OCI-LY1 (cell line): ENCODE measurements around the gene MAGI2.

Source experiments
- H2AFZ ChIP-seq: fragments of 200-600 bp; sonication (generic), shearing (Covaris generic); 2 replicates; pipeline ENCODE4 v1.6.0; 2014; ENCODE audit warnings: antibody characterized with exemption, mild to moderate bottlenecking, low read length
- H3F3A ChIP-seq: fragments of 200-600 bp; sonication (generic), shearing (Covaris generic); 2 replicates; pipeline ENCODE4 v1.6.0; 2014; ENCODE audit warnings: mild to moderate bottlenecking, antibody characterized with exemption, low read length, moderate library complexity; ENCODE audit not compliant: insufficient read depth
- H3K27ac ChIP-seq: fragments of 200-600 bp; sonication (generic); 2 replicates; pipeline ENCODE4 v1.5.1; 2014; ENCODE audit warnings: low read length, mixed run types, mild to moderate bottlenecking, low read depth; ENCODE audit not compliant: poor library complexity, severe bottlenecking
- H3K27me3 ChIP-seq: fragments of 200-600 bp; sonication (generic); 2 replicates; pipeline ENCODE4 v1.6.0; 2014; ENCODE audit warnings: antibody characterized with exemption, mild to moderate bottlenecking, low read length, moderate library complexity; ENCODE audit not compliant: insufficient read depth
- H3K36me3 ChIP-seq: fragments of 200-600 bp; sonication (generic); 2 replicates; pipeline ENCODE4 v1.6.1; 2014; ENCODE audit warnings: mild to moderate bottlenecking, antibody characterized with exemption, low read length, moderate library complexity, mixed read lengths; ENCODE audit not compliant: insufficient read depth
- H3K4me1 ChIP-seq: fragments of 200-600 bp; sonication (generic); 2 replicates; pipeline ENCODE4 v1.5.1; 2014; ENCODE audit warnings: mild to moderate bottlenecking, low read length, moderate library complexity; ENCODE audit not compliant: insufficient read depth, severe bottlenecking
- H3K4me2 ChIP-seq: fragments of 200-600 bp; sonication (generic), shearing (Covaris generic); 2 replicates; pipeline ENCODE4 v1.6.1; 2014; ENCODE audit warnings: low read length
- H3K4me3 ChIP-seq: fragments of 200-600 bp; sonication (generic); 2 replicates; pipeline ENCODE4 v1.5.1; 2014; ENCODE audit warnings: low read length, low read depth, mild to moderate bottlenecking, mixed read lengths; ENCODE audit not compliant: poor library complexity, severe bottlenecking
- H3K79me2 ChIP-seq: fragments of 200-600 bp; shearing (Covaris generic); 2 replicates; pipeline ENCODE4 v1.6.1; 2016; ENCODE audit warnings: mixed run types, low read length, mixed read lengths; ENCODE audit not compliant: insufficient read depth
- H3K9ac ChIP-seq: fragments of 200-600 bp; sonication (generic), shearing (Covaris generic); 2 replicates; pipeline ENCODE4 v1.6.1; 2014; ENCODE audit warnings: mild to moderate bottlenecking, low read length, mixed read lengths
- H3K9me2 ChIP-seq: fragments of 200-600 bp; sonication (generic), shearing (Covaris generic); 2 replicates; pipeline ENCODE4 v1.6.1; 2014; ENCODE audit warnings: low read depth, mild to moderate bottlenecking, low read length, mixed read lengths
- H3K9me3 ChIP-seq: fragments of 200-600 bp; shearing (Covaris generic); 2 replicates; pipeline ENCODE4 v1.6.1; 2014; ENCODE audit warnings: low read length, mixed read lengths
- H4K20me1 ChIP-seq: fragments of 200-600 bp; sonication (generic), shearing (Covaris generic); 2 replicates; pipeline ENCODE4 v1.6.0; 2016; ENCODE audit warnings: mild to moderate bottlenecking, low read length; ENCODE audit not compliant: insufficient read depth
- EZH2 ChIP-seq: fragments of 200-600 bp; sonication (generic), shearing (Covaris generic); IDR thresholded peaks from 2 replicates; pipeline ENCODE4 v1.8.0; 2017; ENCODE audit warnings: borderline replicate concordance, mixed run types, mild to moderate bottlenecking, antibody characterized with exemption, low read length, moderate library complexity, mixed read lengths
- TF ChIP-seq, protein P1 (sequence below): fragments of 200-600 bp; sonication (generic), shearing (Covaris generic); IDR thresholded peaks from 2 replicates; pipeline ENCODE4 v1.5.1; 2017; ENCODE audit warnings: mild to moderate bottlenecking, antibody characterized with exemption, low read length, moderate library complexity, mixed read lengths

MAGI2 gene

DNA sequence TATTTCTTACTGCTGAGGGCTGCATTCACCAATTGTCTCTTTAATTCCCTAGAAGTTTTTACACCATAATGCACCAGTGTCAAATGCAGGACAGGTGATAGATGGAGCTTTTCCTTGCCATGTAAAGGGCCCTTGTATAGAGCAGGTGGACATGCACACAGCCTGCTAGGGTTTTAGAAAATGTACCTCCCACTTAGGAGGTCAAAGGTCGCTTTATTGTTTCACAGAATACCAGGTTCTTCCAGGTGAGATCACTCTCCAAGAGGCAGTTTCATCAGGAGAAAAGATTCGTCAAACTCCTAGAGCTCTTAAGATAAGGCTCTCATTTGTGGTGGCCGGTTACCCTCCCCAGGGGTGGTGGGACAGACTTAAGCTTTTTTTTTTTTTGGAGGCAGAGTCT lies 1439.1 kb downstream of the MAGI2 start:
- Histone ChIP-seq H3K4me3 (no peak overlapping the region), H3K9ac (no peak overlapping the region), H3K27me3 (peaks cover 4% of the 10 kb centered on the region; the same call in 1 of the 2 replicates), H3K9me2 (no peaks in the 10 kb centered on the region), H3F3A (no peaks in the 10 kb centered on the region), H2AFZ (no peak overlapping the region), H3K36me3 (no peaks in the 10 kb centered on the region), H3K79me2 (no peaks in the 10 kb centered on the region), H3K9me3 (no peaks in the 10 kb centered on the region), H4K20me1 (no peaks in the 10 kb centered on the region), H3K4me1 (peaks cover 4% of the 10 kb centered on the region), H3K4me2 (no peak overlapping the region), H3K27ac (no peak overlapping the region)
- TF ChIP-seq, protein P1, sequence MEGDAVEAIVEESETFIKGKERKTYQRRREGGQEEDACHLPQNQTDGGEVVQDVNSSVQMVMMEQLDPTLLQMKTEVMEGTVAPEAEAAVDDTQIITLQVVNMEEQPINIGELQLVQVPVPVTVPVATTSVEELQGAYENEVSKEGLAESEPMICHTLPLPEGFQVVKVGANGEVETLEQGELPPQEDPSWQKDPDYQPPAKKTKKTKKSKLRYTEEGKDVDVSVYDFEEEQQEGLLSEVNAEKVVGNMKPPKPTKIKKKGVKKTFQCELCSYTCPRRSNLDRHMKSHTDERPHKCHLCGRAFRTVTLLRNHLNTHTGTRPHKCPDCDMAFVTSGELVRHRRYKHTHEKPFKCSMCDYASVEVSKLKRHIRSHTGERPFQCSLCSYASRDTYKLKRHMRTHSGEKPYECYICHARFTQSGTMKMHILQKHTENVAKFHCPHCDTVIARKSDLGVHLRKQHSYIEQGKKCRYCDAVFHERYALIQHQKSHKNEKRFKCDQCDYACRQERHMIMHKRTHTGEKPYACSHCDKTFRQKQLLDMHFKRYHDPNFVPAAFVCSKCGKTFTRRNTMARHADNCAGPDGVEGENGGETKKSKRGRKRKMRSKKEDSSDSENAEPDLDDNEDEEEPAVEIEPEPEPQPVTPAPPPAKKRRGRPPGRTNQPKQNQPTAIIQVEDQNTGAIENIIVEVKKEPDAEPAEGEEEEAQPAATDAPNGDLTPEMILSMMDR = no peak
- TF ChIP-seq EZH2 = no peak

DNA sequence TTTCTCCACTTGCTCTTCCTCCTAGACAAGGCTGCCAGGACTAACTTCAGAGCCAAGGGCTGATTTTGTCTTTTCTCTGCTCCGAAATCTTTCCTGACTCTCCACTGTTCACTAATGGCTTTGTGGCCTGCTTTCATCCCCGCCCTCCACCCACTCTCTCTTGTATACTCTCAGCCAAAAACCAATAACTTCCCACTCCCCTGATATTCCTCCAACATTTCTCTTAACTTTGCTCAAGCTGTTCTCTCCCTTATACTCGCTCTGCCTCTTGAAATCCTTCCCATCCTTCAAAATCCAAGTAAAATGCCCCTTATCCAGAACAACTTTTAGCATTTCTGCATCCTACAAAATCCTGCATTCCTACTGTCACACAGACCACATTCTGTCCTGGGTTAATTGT lies 1440.1 kb downstream of the MAGI2 start:
- peaks cover 4% of the 10 kb centered on the region; the same call in 1 of the 2 replicates for H3K27me3 ChIP-seq
- H2AFZ ChIP-seq = no peak overlapping the region
- H3K27ac ChIP-seq = no peak overlapping the region
- H3K9ac ChIP-seq = no peak overlapping the region
- no peaks in the 10 kb centered on the region for H3K9me3 ChIP-seq
- H3K4me1 ChIP-seq = no peaks in the 10 kb centered on the region
- H3K9me2 ChIP-seq = no peaks in the 10 kb centered on the region
- no peaks in the 10 kb centered on the region for H3K79me2 ChIP-seq
- no peak overlapping the region for H3K4me2 ChIP-seq
- no peaks in the 10 kb centered on the region for H3F3A ChIP-seq
- H3K36me3 ChIP-seq = no peaks in the 10 kb centered on the region
- H4K20me1 ChIP-seq = no peaks in the 10 kb centered on the region
- no peak for TF ChIP-seq EZH2
- TF ChIP-seq, protein P1 = no peak
- no peak overlapping the region for H3K4me3 ChIP-seq

DNA sequence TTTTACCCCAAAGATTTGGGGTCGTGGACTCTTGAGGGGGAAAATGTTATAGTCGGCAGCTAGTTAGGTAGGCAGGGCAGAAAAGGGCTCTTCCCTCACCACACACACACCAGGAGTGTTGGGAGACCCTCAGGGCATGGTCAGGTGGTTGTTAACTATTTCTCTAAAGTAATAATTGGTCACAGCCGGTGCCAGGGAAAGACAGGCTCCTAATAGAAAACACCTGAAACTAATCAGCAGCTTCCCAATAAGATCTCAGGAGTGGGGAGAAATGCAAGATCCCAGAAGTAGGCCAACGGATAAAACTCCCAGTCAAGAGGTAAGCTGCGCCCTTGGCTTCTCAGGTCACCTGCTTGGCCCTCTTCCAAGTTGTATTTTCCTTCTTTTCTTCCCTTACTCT lies 1441.8 kb downstream of the MAGI2 start:
- peaks cover 4% of the 10 kb centered on the region; the same call in 1 of the 2 replicates for H3K27me3 ChIP-seq

More for the DNA sequence above, 1441.8 kb downstream of the MAGI2 start:
- no peaks in the 10 kb centered on the region for H4K20me1 ChIP-seq
- H3K4me1 ChIP-seq = no peaks in the 10 kb centered on the region
- H2AFZ ChIP-seq = no peak overlapping the region
- H3K9ac ChIP-seq = no peak overlapping the region
- no peaks in the 10 kb centered on the region for H3K79me2 ChIP-seq
- no peak overlapping the region for H3K4me2 ChIP-seq
- H3K36me3 ChIP-seq = no peaks in the 10 kb centered on the region
- no peak overlapping the region for H3K27ac ChIP-seq
- TF ChIP-seq, protein P1 = no peak
- TF ChIP-seq EZH2 = no peak
- no peaks in the 10 kb centered on the region for H3K9me2 ChIP-seq
- no peaks in the 10 kb centered on the region for H3K9me3 ChIP-seq
- H3K4me3 ChIP-seq = no peak overlapping the region
- no peaks in the 10 kb centered on the region for H3F3A ChIP-seq
